H1 (cell line): ENCODE measurements around the gene MARS2. TPM values are rescaled to one million over a fixed set of nuclear protein-coding genes. Genes with fewer than 3 reads are reported as not detected.

Experiments used
- CTCF ChIA-PET: fragments of 300-600 bp; sonication (Branson Sonifier 250); formaldehyde crosslinking; loops from one replicate; lab custom pipeline; 2021; ENCODE audit not compliant: partially characterized antibody; lab: Charles Lee
- POLR2A ChIA-PET: fragments of 300-600 bp; sonication (Branson Sonifier 250); formaldehyde crosslinking; loops from one replicate; lab custom pipeline; 2021; ENCODE audit warnings: inconsistent platforms; ENCODE audit not compliant: partially characterized antibody; lab: Charles Lee
- DNase-seq, 2 experiments: peaks; one replicate each; pipeline versions ENCODE4 v3.0.0 to v3.0.0-alpha.2; 2010 to 2022; ENCODE audit warnings: low spot score in 2 of 2, low read depth in 1 of 2, mixed read lengths in 1 of 2
- FAIRE-seq: peaks from 2 replicates; lab custom pipeline; 2011; peaks lifted over from hg19 to GRCh38; lab: Jason Lieb, UNC
- H2AFZ ChIP-seq: 2 replicates; pipeline ENCODE4 v1.8.1; 2012; ENCODE audit warnings: low read length, inconsistent platforms
- H2AK5ac ChIP-seq: 2 replicates; pipeline ENCODE4 v1.6.1; 2013; ENCODE audit warnings: low read depth, low read length
- H2BK120ac ChIP-seq: replicated peaks from 2 replicates; pipeline ENCODE3; 2013; ENCODE audit warnings: low read depth, low read length, inconsistent platforms
- H2BK12ac ChIP-seq: 2 replicates; pipeline ENCODE4 v1.6.1; 2013; ENCODE audit warnings: low read depth, low read length
- H2BK15ac ChIP-seq: 2 replicates; pipeline ENCODE4 v1.6.1; 2013; ENCODE audit warnings: low read length
- H2BK20ac ChIP-seq: 2 replicates; pipeline ENCODE4 v1.6.1; 2013; ENCODE audit warnings: low read length
- H2BK5ac ChIP-seq: 2 replicates; pipeline ENCODE4 v1.6.1; 2013; ENCODE audit warnings: low read depth, low read length
- H3K14ac ChIP-seq: 2 replicates; pipeline ENCODE4 v1.6.1; 2013; ENCODE audit warnings: inconsistent platforms; ENCODE audit not compliant: insufficient read length
- H3K18ac ChIP-seq: 2 replicates; pipeline ENCODE4 v1.6.1; 2013; ENCODE audit warnings: low read length; ENCODE audit errors: extremely low read depth
- H3K23ac ChIP-seq: 2 replicates; pipeline ENCODE4 v1.6.1; 2013; ENCODE audit warnings: inconsistent platforms; ENCODE audit not compliant: insufficient read length
- H3K23me2 ChIP-seq: 2 replicates; pipeline ENCODE4 v1.6.1; 2013; ENCODE audit warnings: low read depth, low read length
- H3K27ac ChIP-seq: 2 replicates; pipeline ENCODE4 v1.6.1; 2011; ENCODE audit warnings: low read depth, low read length, inconsistent platforms
- H3K27me3 ChIP-seq, 4 experiments: replicated peaks in 1 of 4; 1 replicate in 1 of 4; 2 replicates in 3 of 4; pipeline versions ENCODE4 v1.6.1 to v1.8.1; 2011 to 2013; ENCODE audit warnings: low read length in 3 of 4, mild to moderate bottlenecking in 3 of 4, inconsistent platforms in 2 of 4, mixed read lengths in 2 of 4, moderate library complexity in 1 of 4; ENCODE audit not compliant: control insufficient read depth in 3 of 4, insufficient read depth in 3 of 4; ENCODE audit errors: extremely low read depth in 1 of 4
- H3K36me3 ChIP-seq, 4 experiments: 2 replicates each; pipeline versions ENCODE4 v1.6.1 to v1.8.1; 2011 to 2013; ENCODE audit warnings: mild to moderate bottlenecking in 4 of 4, low read length in 3 of 4, moderate library complexity in 2 of 4, control low read depth in 1 of 4, inconsistent platforms in 1 of 4; ENCODE audit not compliant: insufficient read depth in 4 of 4, control insufficient read depth in 2 of 4
- H3K4ac ChIP-seq: replicated peaks from 2 replicates; pipeline ENCODE3; 2013; ENCODE audit warnings: low read length, low read depth, mixed read lengths, inconsistent platforms; ENCODE audit not compliant: insufficient read length
- H3K4me1 ChIP-seq, 4 experiments: replicated peaks in 1 of 4; 1 replicate in 1 of 4; 2 replicates in 3 of 4; pipeline versions ENCODE4 v1.6.1 to v1.8.1; 2011 to 2013; ENCODE audit warnings: low read length in 3 of 4, inconsistent platforms in 2 of 4, mixed read lengths in 1 of 4; ENCODE audit not compliant: insufficient read depth in 4 of 4, control insufficient read depth in 3 of 4
- H3K4me2 ChIP-seq, 2 experiments: 2 replicates each; pipeline versions ENCODE4 v1.6.1 to v1.8.1; 2011 to 2013; ENCODE audit warnings: low read depth in 2 of 2, low read length in 2 of 2, control low read depth in 1 of 2, inconsistent platforms in 1 of 2, mild to moderate bottlenecking in 1 of 2; ENCODE audit not compliant: insufficient read depth in 1 of 2
- H3K4me3 ChIP-seq, 4 experiments: fragments of 200-600, 300-600 bp in 1 of 4; sonication (generic), shearing (Covaris generic), sonication (Bioruptor Twin) in 1 of 4; 2 replicates each; pipeline versions ENCODE4 v1.5.1 to v1.8.1; 2011 to 2016; ENCODE audit warnings: low read length in 4 of 4, low read depth in 3 of 4, control low read depth in 2 of 4, inconsistent platforms in 2 of 4, mild to moderate bottlenecking in 2 of 4, mixed read lengths in 1 of 4, moderate library complexity in 1 of 4; ENCODE audit not compliant: insufficient read depth in 2 of 4; ENCODE audit errors: extremely low read depth in 1 of 4
- H3K56ac ChIP-seq: replicated peaks from 2 replicates; pipeline ENCODE3; 2013; ENCODE audit warnings: low read depth, mild to moderate bottlenecking, mixed read lengths, low read length, inconsistent platforms; ENCODE audit not compliant: insufficient read length
- H3K79me1 ChIP-seq: 2 replicates; pipeline ENCODE4 v1.6.1; 2013; ENCODE audit warnings: low read depth, low read length, control low read depth
- H3K79me2 ChIP-seq, 2 experiments: 2 replicates each; pipeline versions ENCODE4 v1.6.1 to v1.8.1; 2012 to 2013; ENCODE audit warnings: low read length in 2 of 2, mild to moderate bottlenecking in 2 of 2, inconsistent platforms in 1 of 2; ENCODE audit not compliant: insufficient read depth in 2 of 2, control insufficient read depth in 1 of 2
- H3K9ac ChIP-seq, 4 experiments: replicated peaks in 1 of 4; 1 replicate in 1 of 4; 2 replicates in 3 of 4; pipeline versions ENCODE4 v1.6.1 to v1.8.1; 2011 to 2013; ENCODE audit warnings: low read depth in 3 of 4, low read length in 3 of 4, control low read depth in 2 of 4, mild to moderate bottlenecking in 2 of 4, moderate library complexity in 2 of 4, inconsistent platforms in 1 of 4; ENCODE audit errors: extremely low read depth in 1 of 4
- H3K9me3 ChIP-seq, 2 experiments: 2 replicates each; pipeline versions ENCODE4 v1.6.1 to v1.8.1; 2012 to 2013; ENCODE audit warnings: mild to moderate bottlenecking in 2 of 2, moderate library complexity in 2 of 2, control low read depth in 1 of 2, inconsistent platforms in 1 of 2, low read depth in 1 of 2, low read length in 1 of 2, mixed read lengths in 1 of 2; ENCODE audit not compliant: insufficient read depth in 2 of 2
- H4K20me1 ChIP-seq, 2 experiments: replicated peaks in 1 of 2; 2 replicates each; pipeline versions ENCODE3 to v1.8.1; 2011 to 2013; ENCODE audit warnings: inconsistent platforms in 2 of 2, low read length in 2 of 2, mild to moderate bottlenecking in 1 of 2; ENCODE audit not compliant: insufficient read depth in 2 of 2, control insufficient read depth in 1 of 2
- H4K5ac ChIP-seq: 2 replicates; pipeline ENCODE4 v1.6.1; 2013; ENCODE audit warnings: low read length, low read depth, mixed read lengths, inconsistent platforms; ENCODE audit not compliant: insufficient read length
- H4K8ac ChIP-seq: 2 replicates; pipeline ENCODE4 v1.8.0; 2013; ENCODE audit warnings: mild to moderate bottlenecking, moderate library complexity, low read length, inconsistent platforms; ENCODE audit not compliant: insufficient read depth; ENCODE audit errors: extremely low read depth
- H4K91ac ChIP-seq: replicated peaks from 2 replicates; pipeline ENCODE3; 2013; ENCODE audit warnings: low read length, mixed read lengths, inconsistent platforms; ENCODE audit not compliant: insufficient read length
- WGBS, 2 experiments: shearing (Covaris generic) in 1 of 2; methylation state at CpG; one replicate each; pipeline versions ENCODE4 v1.1.6 to v1.1.7; 2013 to 2015; ENCODE audit warnings: low lambda C conversion rate in 2 of 2, mixed read lengths in 2 of 2, inconsistent platforms in 1 of 2, low coverage in 1 of 2, missing lambda C conversion rate in 1 of 2; ENCODE audit not compliant: insufficient replicate concordance in 2 of 2, insufficient coverage in 1 of 2, insufficient read length in 1 of 2; ENCODE audit errors: extremely low coverage in 1 of 2, missing lambda C conversion rate in 1 of 2; 5-methylcytosine and 5-hydroxymethylcytosine counted together
- polyA plus RNA-seq, 7 experiments: library from polyadenylated mRNA; depleted of rRNA in 3 of 7; stranded (reverse) in 5 of 7; unstranded in 2 of 7; fragments of >200 nt in 5 of 7; fragments of 200-250 nt in 2 of 7; gene quantifications; 1 replicate in 5 of 7; 2 replicates in 1 of 7; 4 replicates in 1 of 7; pipeline versions ENCODE4 v1.2.1 to v1.2.3, GENCODE V29; 2011 to 2013; ENCODE audit warnings: missing spikeins in 2 of 7, mixed read lengths in 2 of 7
- total RNA-seq: library from RNA; stranded (reverse); fragmentation: NEBNext Ultra II Directional; extraction: Animal tissue kit (Norgen Biotek cat#: 25700); gene quantifications from 2 replicates; pipeline ENCODE4 v1.2.1, GENCODE V29; 2021

MARS2 gene
- total and polyA plus RNA-seq, 2 of the 8 experiments (the other 6 are each of a cell fraction or from before 2014, with no cell fraction given) = 15.7 to 27.2 TPM

GRCh38 chr2:197707316-197708213 is 2.4 kb downstream of the MARS2 start:
- WGBS, 2 experiments = 14% methylated on average over 4 of the region's 4 CpGs; no CpG with 5 or more reads in 1 of the 2 experiments
- CTCF ChIA-PET = interaction anchor here (0.7 to 2.2 kb wide), 12 partner anchors 9 to 346 kb away, joined by 3 to 18 read pairs (median 4); no protein-coding TSS in a partner anchor

More at GRCh38 chr2:197707316-197708213, 2.4 kb downstream of the MARS2 start:
- no peak overlapping the region for H2BK20ac ChIP-seq
- peaks cover 7% of the 10 kb centered on the region for H3K79me1 ChIP-seq
- H3K4me1 ChIP-seq = peaks cover 0 to 7% (median 5%) of the 10 kb centered on the region in 4 experiments; a peak in 4 of 7 replicates
- POLR2A ChIA-PET = interaction anchor here (0.7 to 1.4 kb wide), 2 partner anchors 113 to 1537 kb away, joined by 3 read pairs; no protein-coding TSS in a partner anchor
- H3K14ac ChIP-seq = no peak overlapping the region
- no peak overlapping the region for H4K91ac ChIP-seq
- peaks cover 21 to 61% of the 10 kb centered on the region in 2 experiments for H3K79me2 ChIP-seq
- H3K9ac ChIP-seq = peak overlapping the region; percentile 14 to 70 (median 46); a peak in 4 of 7 replicates
- no peak overlapping the region for H3K27ac ChIP-seq
- FAIRE-seq = no peak
- no peak overlapping the region for H2BK5ac ChIP-seq
- DNase-seq = no peak
- no peak overlapping the region for H3K56ac ChIP-seq
- H2AFZ ChIP-seq = no peak overlapping the region
- H3K4ac ChIP-seq = no peak overlapping the region
- peaks cover 3 to 16% (median 5%) of the 10 kb centered on the region in 4 experiments; a peak in 5 of 8 replicates for H3K36me3 ChIP-seq
- H4K20me1 ChIP-seq = peaks cover 16 to 29% of the 10 kb centered on the region in 2 experiments
- no peak overlapping the region for H3K18ac ChIP-seq
- no peak overlapping the region for H4K5ac ChIP-seq
- H2BK15ac ChIP-seq = no peak overlapping the region
- peak overlapping the region; percentile 88 to 98 for H3K4me2 ChIP-seq
- peaks cover 22% of the 10 kb centered on the region for H3K23me2 ChIP-seq
- H2AK5ac ChIP-seq = no peak overlapping the region
- H3K23ac ChIP-seq = no peak overlapping the region
- H3K4me3 ChIP-seq = peak overlapping the region; percentile 85 to 92 (median 90); a peak in 7 of 8 replicates
- H2BK120ac ChIP-seq = no peak overlapping the region
- no peaks in the 10 kb centered on the region for H3K9me3 ChIP-seq
- no peak overlapping the region for H2BK12ac ChIP-seq
- no peak overlapping the region for H4K8ac ChIP-seq
- no peaks in the 10 kb centered on the region; a peak in 1 of 7 replicates for H3K27me3 ChIP-seq
